Measurements from ENCODE around the gene NUAK1.

DNA sequence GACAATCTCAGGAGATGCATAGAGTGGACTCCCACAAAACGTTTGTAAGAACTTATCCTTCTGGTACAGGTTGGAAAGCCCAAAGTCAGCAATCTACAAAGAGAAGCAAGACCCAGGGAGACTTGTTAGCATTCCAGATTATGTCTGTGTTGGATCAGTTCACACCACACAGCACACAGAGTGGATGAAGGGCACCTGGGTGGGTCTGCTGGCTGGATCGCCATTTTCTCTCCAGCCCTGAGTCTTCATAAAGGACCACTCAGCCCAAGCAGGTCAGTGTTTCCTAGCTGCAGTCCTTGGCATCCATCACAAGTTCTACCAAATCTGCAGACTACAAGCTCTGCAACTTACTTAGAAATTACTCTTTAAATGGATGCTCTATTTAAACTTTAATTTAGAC, 66.0 kb downstream of the NUAK1 start:
- TF ChIP-seq JUNB (IDR thresholded peaks at IDR 0.05; ENCODE audit: unreplicated experiment) (no peak), POLR2AphosphoS5 (IDR thresholded peaks at IDR 0.05; ENCODE audit: low read depth) (no peak), CREB1 (CRISPR knock-in tag; IDR thresholded peaks at IDR 0.05; ENCODE audit: low read depth) (no peak), EZH2 (IDR thresholded peaks at IDR 0.05; ENCODE audit: low read depth, unreplicated experiment) (no peak)
- TF ChIP-seq, protein P1, sequence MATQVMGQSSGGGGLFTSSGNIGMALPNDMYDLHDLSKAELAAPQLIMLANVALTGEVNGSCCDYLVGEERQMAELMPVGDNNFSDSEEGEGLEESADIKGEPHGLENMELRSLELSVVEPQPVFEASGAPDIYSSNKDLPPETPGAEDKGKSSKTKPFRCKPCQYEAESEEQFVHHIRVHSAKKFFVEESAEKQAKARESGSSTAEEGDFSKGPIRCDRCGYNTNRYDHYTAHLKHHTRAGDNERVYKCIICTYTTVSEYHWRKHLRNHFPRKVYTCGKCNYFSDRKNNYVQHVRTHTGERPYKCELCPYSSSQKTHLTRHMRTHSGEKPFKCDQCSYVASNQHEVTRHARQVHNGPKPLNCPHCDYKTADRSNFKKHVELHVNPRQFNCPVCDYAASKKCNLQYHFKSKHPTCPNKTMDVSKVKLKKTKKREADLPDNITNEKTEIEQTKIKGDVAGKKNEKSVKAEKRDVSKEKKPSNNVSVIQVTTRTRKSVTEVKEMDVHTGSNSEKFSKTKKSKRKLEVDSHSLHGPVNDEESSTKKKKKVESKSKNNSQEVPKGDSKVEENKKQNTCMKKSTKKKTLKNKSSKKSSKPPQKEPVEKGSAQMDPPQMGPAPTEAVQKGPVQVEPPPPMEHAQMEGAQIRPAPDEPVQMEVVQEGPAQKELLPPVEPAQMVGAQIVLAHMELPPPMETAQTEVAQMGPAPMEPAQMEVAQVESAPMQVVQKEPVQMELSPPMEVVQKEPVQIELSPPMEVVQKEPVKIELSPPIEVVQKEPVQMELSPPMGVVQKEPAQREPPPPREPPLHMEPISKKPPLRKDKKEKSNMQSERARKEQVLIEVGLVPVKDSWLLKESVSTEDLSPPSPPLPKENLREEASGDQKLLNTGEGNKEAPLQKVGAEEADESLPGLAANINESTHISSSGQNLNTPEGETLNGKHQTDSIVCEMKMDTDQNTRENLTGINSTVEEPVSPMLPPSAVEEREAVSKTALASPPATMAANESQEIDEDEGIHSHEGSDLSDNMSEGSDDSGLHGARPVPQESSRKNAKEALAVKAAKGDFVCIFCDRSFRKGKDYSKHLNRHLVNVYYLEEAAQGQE (IDR thresholded peaks at IDR 0.05; ENCODE audit: unreplicated experiment) = no peak
- TF ChIP-seq, protein P2, sequence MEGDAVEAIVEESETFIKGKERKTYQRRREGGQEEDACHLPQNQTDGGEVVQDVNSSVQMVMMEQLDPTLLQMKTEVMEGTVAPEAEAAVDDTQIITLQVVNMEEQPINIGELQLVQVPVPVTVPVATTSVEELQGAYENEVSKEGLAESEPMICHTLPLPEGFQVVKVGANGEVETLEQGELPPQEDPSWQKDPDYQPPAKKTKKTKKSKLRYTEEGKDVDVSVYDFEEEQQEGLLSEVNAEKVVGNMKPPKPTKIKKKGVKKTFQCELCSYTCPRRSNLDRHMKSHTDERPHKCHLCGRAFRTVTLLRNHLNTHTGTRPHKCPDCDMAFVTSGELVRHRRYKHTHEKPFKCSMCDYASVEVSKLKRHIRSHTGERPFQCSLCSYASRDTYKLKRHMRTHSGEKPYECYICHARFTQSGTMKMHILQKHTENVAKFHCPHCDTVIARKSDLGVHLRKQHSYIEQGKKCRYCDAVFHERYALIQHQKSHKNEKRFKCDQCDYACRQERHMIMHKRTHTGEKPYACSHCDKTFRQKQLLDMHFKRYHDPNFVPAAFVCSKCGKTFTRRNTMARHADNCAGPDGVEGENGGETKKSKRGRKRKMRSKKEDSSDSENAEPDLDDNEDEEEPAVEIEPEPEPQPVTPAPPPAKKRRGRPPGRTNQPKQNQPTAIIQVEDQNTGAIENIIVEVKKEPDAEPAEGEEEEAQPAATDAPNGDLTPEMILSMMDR (conservative IDR thresholded peaks at IDR 0.05; ENCODE audit: low read depth in 2 of 2) = no peak
- TF ChIP-seq, protein P3, sequence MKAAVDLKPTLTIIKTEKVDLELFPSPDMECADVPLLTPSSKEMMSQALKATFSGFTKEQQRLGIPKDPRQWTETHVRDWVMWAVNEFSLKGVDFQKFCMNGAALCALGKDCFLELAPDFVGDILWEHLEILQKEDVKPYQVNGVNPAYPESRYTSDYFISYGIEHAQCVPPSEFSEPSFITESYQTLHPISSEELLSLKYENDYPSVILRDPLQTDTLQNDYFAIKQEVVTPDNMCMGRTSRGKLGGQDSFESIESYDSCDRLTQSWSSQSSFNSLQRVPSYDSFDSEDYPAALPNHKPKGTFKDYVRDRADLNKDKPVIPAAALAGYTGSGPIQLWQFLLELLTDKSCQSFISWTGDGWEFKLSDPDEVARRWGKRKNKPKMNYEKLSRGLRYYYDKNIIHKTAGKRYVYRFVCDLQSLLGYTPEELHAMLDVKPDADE (IDR thresholded peaks at IDR 0.05) = no peak

Measured in GM23338 (cell line).